Esophagus muscularis mucosa (tissue), 4 donors: ENCODE data around the gene SARS2. TPM values are rescaled to one million over a fixed set of nuclear protein-coding genes. Genes with fewer than 3 reads are reported as not detected.

ENCODE experiments used
- DNase-seq: peaks from one replicate; pipeline ENCODE4 v3.0.0-alpha.2; 2017; ENCODE audit errors: extremely low spot score
- H3K27ac ChIP-seq, 4 donors: fragments of 200-600 bp; sonication (generic); replicated peaks in 1 of 4; 1 replicate in 3 of 4; 2 replicates in 1 of 4; pipeline ENCODE4 v1.5.1; 2016 to 2019; ENCODE audit warnings: mild to moderate bottlenecking in 1 of 4
- H3K27me3 ChIP-seq, 4 donors: fragments of 200-600 bp; sonication (generic); one replicate each; pipeline versions ENCODE4 v1.5.1 to v1.6.0; 2016 to 2019
- H3K36me3 ChIP-seq, 4 donors: fragments of 200-600 bp; sonication (generic); one replicate each; pipeline ENCODE4 v1.5.1; 2016 to 2019
- H3K4me1 ChIP-seq, 4 donors: fragments of 200-600 bp; sonication (generic); one replicate each; pipeline ENCODE4 v1.5.1; 2016 to 2019
- H3K4me3 ChIP-seq, 4 donors: fragments of 200-600 bp; sonication (generic); 1 replicate in 2 of 4; 2 replicates in 2 of 4; pipeline ENCODE4 v1.5.1; 2016 to 2019; ENCODE audit warnings: mild to moderate bottlenecking in 4 of 4, moderate library complexity in 1 of 4
- H3K9me3 ChIP-seq, 4 donors: fragments of 200-600 bp; sonication (generic); 1 replicate in 3 of 4; 2 replicates in 1 of 4; pipeline ENCODE4 v1.5.1; 2016 to 2019
- CTCF ChIP-seq, 3 experiments: fragments of 200-600 bp in 2 of 3; fragments of 450-650 bp in 1 of 3; sonication (generic) in 2 of 3; IDR thresholded peaks; one replicate each; pipeline ENCODE4 v1.5.1; 2017 to 2019; ENCODE audit warnings: antibody characterized with exemption in 3 of 3, mild to moderate bottlenecking in 2 of 3, moderate library complexity in 1 of 3
- EP300 ChIP-seq: sonication (generic); formaldehyde crosslinking; IDR thresholded peaks from one replicate; pipeline ENCODE4 v1.6.1; 2017; ENCODE audit warnings: antibody characterized with exemption
- POLR2A ChIP-seq: fragments of 450-650 bp; IDR thresholded peaks from one replicate; pipeline ENCODE4 v1.6.1; 2017; ENCODE audit warnings: antibody characterized with exemption, moderate library complexity, mild to moderate bottlenecking, low read depth
- POLR2AphosphoS5 ChIP-seq, 2 donors: sonication (generic); formaldehyde crosslinking; IDR thresholded peaks; one replicate each; pipeline ENCODE4 v1.6.1; 2017; ENCODE audit warnings: antibody characterized with exemption in 2 of 2
- WGBS: methylation state at CpG from one replicate; pipeline ENCODE4 v1.1.5; 2018; 5-methylcytosine and 5-hydroxymethylcytosine counted together
- intact Hi-C: fragments of 100-400 bp; cut with DNase I; formaldehyde crosslinking; loops from one replicate; pipeline ENCODE4 v1.15.1; 2023
- total RNA-seq, 4 donors: library from RNA; depleted of rRNA; stranded (reverse); fragments of >200 nt; gene quantifications; one replicate each; pipeline versions ENCODE4 v1.1.0 to v1.2.1, GENCODE V29; 2016

Gene SARS2
- total RNA-seq, 4 donors from 2014 or later, result 6.8 to 14.6 (median 9.1) TPM

- DNase-seq, result no peak
- H3K9me3 ChIP-seq, result no peaks in the 10 kb centered on the region
- no peak for TF ChIP-seq EP300
- TF ChIP-seq CTCF (IDR thresholded peaks at IDR 0.05), result no peak
- no peak for TF ChIP-seq POLR2AphosphoS5 (IDR thresholded peaks at IDR 0.05)
- TF ChIP-seq POLR2A, result no peak
- no peaks in the 10 kb centered on the region for H3K27me3 ChIP-seq
- peaks cover 8 to 17% (median 14%) of the 10 kb centered on the region in 4 donors for H3K36me3 ChIP-seq
- H3K4me3 ChIP-seq, result peak overlapping the region; percentile 74 to 97 (median 78)
- 29% methylated on average over 3 of the region's 3 CpGs for WGBS
- intact Hi-C loops, result no loop called here
- peaks cover 24 to 48% (median 45%) of the 10 kb centered on the region in 4 donors for H3K4me1 ChIP-seq
- H3K27ac ChIP-seq, result peak overlapping the region; percentile 87 to 94 (median 92)
Observed at GRCh38 chr19:38900743-38901190, 29.8 kb downstream of the SARS2 start.

- 3% methylated on average over 7 of the region's 8 CpGs for WGBS
- no peaks in the 10 kb centered on the region for H3K27me3 ChIP-seq
- no peaks in the 10 kb centered on the region for H3K9me3 ChIP-seq
- H3K4me3 ChIP-seq, result peak overlapping the region; percentile 74 to 97 (median 78)
- H3K4me1 ChIP-seq, result peaks cover 26 to 53% (median 48%) of the 10 kb centered on the region in 4 donors
- peaks cover 4 to 12% (median 8%) of the 10 kb centered on the region in 4 donors for H3K36me3 ChIP-seq
- TF ChIP-seq POLR2AphosphoS5 (IDR thresholded peaks at IDR 0.05), result no peak
- no peak for TF ChIP-seq CTCF (IDR thresholded peaks at IDR 0.05)
- TF ChIP-seq POLR2A, result no peak
- no peak for TF ChIP-seq EP300
- H3K27ac ChIP-seq, result peak overlapping the region; percentile 87 to 94 (median 92)
- intact Hi-C loops, result no loop called here
- DNase-seq, result no peak
Observed at GRCh38 chr19:38900202-38900629, 30.3 kb downstream of the SARS2 start.

- no peak for TF ChIP-seq EP300
- peak in 1 of 3 experiments; percentile 24 for TF ChIP-seq CTCF (IDR thresholded peaks at IDR 0.05)
- TF ChIP-seq POLR2A, result peak; percentile 85
- TF ChIP-seq POLR2AphosphoS5 (IDR thresholded peaks at IDR 0.05), result peak; percentile 88 to 96
- no peaks in the 10 kb centered on the region for H3K9me3 ChIP-seq
- peaks cover 30 to 59% (median 52%) of the 10 kb centered on the region in 4 donors for H3K4me1 ChIP-seq
- 0% methylated on average over 5 of the region's 64 CpGs for WGBS
- peaks cover 0 to 6% (median 2%) of the 10 kb centered on the region in 4 donors for H3K36me3 ChIP-seq
- DNase-seq, result peak; percentile 100
- no peaks in the 10 kb centered on the region for H3K27me3 ChIP-seq
- H3K4me3 ChIP-seq, result peak within 1 kb of the TSS; percentile 74 to 97 (median 78)
- peak within 1 kb of the TSS; percentile 87 to 94 (median 92) for H3K27ac ChIP-seq
- intact Hi-C loops, result no loop called here
Observed at GRCh38 chr19:38899447-38900201, 30.9 kb downstream of the SARS2 start, which contains the start of the genes NFKBIB and SIRT2. TSS of gene NFKBIB (plus strand) at chr19:38899969. CDS start at chr19:38900033, 64 bp downstream. TSS of gene SIRT2 (minus strand) at chr19:38899618. CDS start at chr19:38899521, 97 bp downstream.

- Histone ChIP-seq H3K27ac (peak overlapping the region; percentile 87 to 94 (median 90)), H3K36me3 (peaks cover 0 to 3% (median 1%) of the 10 kb centered on the region in 4 donors), H3K27me3 (no peaks in the 10 kb centered on the region), H3K4me1 (peaks cover 30 to 64% (median 52%) of the 10 kb centered on the region in 4 donors), H3K9me3 (no peaks in the 10 kb centered on the region), H3K4me3 (peak overlapping the region; percentile 74 to 97 (median 78))
- TF ChIP-seq POLR2A, result no peak
- TF ChIP-seq CTCF (IDR thresholded peaks at IDR 0.05), result peak in 1 of 3 experiments; percentile 11
- intact Hi-C loops, result no loop called here
- 10% methylated on average over 22 of the region's 25 CpGs for WGBS
- no peak for DNase-seq
Observed at GRCh38 chr19:38898788-38899446, 31.6 kb downstream of the SARS2 start.
